Right lobe of liver (tissue), 4 donors: ENCODE measurements around the gene PRKAR1B.

ENCODE experiments used
- POLR2A ChIP-seq: fragments of 450-650 bp; IDR thresholded peaks from one replicate; pipeline ENCODE4 v1.6.1; 2017; ENCODE audit warnings: antibody characterized with exemption, mild to moderate bottlenecking
- TF ChIP-seq, protein P1 (sequence below), 4 donors: fragments of 200-600 bp in 3 of 4; fragments of 450-650 bp in 1 of 4; IDR thresholded peaks; one replicate each; pipeline versions ENCODE4 v1.5.1 to v1.8.0; 2016 to 2022; ENCODE audit warnings: antibody characterized with exemption in 4 of 4, mild to moderate bottlenecking in 2 of 4
- donor health status: DM: no; HTN: no; CAD: no.
- donor health status: DM: no; HTN: no; CAD: no.
- donor health status: DM: no; HTN: yes; CAD: no.

DNA sequence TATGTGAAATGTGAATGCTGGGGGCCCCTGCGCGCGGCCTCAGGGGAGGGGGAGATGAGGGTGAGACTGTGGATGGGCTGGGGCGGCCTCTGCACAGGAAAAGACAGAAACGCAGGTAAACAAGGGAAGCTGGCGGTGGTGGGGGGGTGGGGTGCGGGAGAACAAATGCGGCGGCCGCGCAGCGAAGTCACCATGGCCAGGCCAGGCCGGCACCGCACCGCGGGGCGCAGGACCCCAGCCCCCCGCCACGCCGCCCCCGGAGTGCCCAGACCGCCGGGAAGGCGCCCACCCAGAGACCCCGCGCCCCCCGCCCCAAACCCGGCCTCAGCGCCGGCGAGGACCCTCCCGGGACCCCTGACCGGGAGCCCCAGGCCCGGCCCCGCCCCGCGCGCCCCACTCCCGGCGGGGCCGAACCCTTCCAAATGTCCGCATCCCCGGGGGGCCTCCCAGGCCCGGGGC is 15.1 kb downstream of the PRKAR1B start:
- no peak for TF ChIP-seq POLR2A
- TF ChIP-seq, protein P1, sequence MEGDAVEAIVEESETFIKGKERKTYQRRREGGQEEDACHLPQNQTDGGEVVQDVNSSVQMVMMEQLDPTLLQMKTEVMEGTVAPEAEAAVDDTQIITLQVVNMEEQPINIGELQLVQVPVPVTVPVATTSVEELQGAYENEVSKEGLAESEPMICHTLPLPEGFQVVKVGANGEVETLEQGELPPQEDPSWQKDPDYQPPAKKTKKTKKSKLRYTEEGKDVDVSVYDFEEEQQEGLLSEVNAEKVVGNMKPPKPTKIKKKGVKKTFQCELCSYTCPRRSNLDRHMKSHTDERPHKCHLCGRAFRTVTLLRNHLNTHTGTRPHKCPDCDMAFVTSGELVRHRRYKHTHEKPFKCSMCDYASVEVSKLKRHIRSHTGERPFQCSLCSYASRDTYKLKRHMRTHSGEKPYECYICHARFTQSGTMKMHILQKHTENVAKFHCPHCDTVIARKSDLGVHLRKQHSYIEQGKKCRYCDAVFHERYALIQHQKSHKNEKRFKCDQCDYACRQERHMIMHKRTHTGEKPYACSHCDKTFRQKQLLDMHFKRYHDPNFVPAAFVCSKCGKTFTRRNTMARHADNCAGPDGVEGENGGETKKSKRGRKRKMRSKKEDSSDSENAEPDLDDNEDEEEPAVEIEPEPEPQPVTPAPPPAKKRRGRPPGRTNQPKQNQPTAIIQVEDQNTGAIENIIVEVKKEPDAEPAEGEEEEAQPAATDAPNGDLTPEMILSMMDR (IDR thresholded peaks at IDR 0.05) = no peak
